Ectodermal cell (in vitro differentiated cells): ENCODE results near the gene DBNL.

Experiments used
- H3K27ac ChIP-seq: 2 replicates; pipeline ENCODE4 v1.7.0; 2013; ENCODE audit warnings: mild to moderate bottlenecking, low read depth, low read length; ENCODE audit not compliant: insufficient read depth, poor library complexity, severe bottlenecking
- H3K27me3 ChIP-seq: 2 replicates; pipeline ENCODE4 v1.7.0; 2013; ENCODE audit warnings: mild to moderate bottlenecking, low read length; ENCODE audit not compliant: insufficient read depth, control insufficient read depth, poor library complexity, severe bottlenecking
- H3K36me3 ChIP-seq: one replicate; pipeline ENCODE4 v1.7.0; 2013; ENCODE audit warnings: low read length; ENCODE audit not compliant: control insufficient read depth, insufficient read depth
- H3K4me1 ChIP-seq: one replicate; pipeline ENCODE4 v1.7.0; 2013; ENCODE audit warnings: low read length; ENCODE audit not compliant: control insufficient read depth, insufficient read depth
- H3K4me3 ChIP-seq: 2 replicates; pipeline ENCODE4 v1.7.0; 2013; ENCODE audit warnings: low read depth, low read length, control low read depth; ENCODE audit not compliant: insufficient read depth
- H3K9me3 ChIP-seq: 2 replicates; pipeline ENCODE4 v1.7.0; 2013; ENCODE audit warnings: mild to moderate bottlenecking, low read length, moderate library complexity; ENCODE audit not compliant: control insufficient read depth
- WGBS, 2 experiments: methylation state at CpG; one replicate each; pipeline ENCODE4 v1.1.7; 2013; ENCODE audit warnings: missing lambda C conversion rate in 2 of 2; 5-methylcytosine and 5-hydroxymethylcytosine counted together

Gene DBNL

GRCh38 chr7:44056681-44057080, 12.2 kb downstream of the DBNL start:
- 93% methylated on average over 7 of the region's 7 CpGs for WGBS, 2 experiments
- Histone ChIP-seq H3K4me1 (no peaks in the 10 kb centered on the region), H3K36me3 (peaks cover 35% of the 10 kb centered on the region), H3K27ac (no peak overlapping the region), H3K4me3 (no peak overlapping the region), H3K9me3 (no peaks in the 10 kb centered on the region), H3K27me3 (no peaks in the 10 kb centered on the region)

GRCh38 chr7:44057181-44057848, 12.8 kb downstream of the DBNL start:
- H3K4me3 ChIP-seq: no peak overlapping the region
- 94 to 95% methylated on average over 11 of the region's 11 CpGs for WGBS, 2 experiments
- no peaks in the 10 kb centered on the region for H3K27me3 ChIP-seq
- H3K9me3 ChIP-seq: no peaks in the 10 kb centered on the region
- H3K4me1 ChIP-seq: no peaks in the 10 kb centered on the region
- no peak overlapping the region for H3K27ac ChIP-seq
- peaks cover 35% of the 10 kb centered on the region for H3K36me3 ChIP-seq

- Histone ChIP-seq H3K9me3 (no peaks in the 10 kb centered on the region), H3K36me3 (peaks cover 30% of the 10 kb centered on the region), H3K4me3 (no peak overlapping the region), H3K27me3 (no peaks in the 10 kb centered on the region), H3K27ac (no peak overlapping the region), H3K4me1 (no peaks in the 10 kb centered on the region)
- WGBS, 2 experiments: 94 to 96% methylated on average over 30 of the region's 30 CpGs
These were observed 13.6 kb downstream of the DBNL start for GRCh38 chr7:44057849-44058758.

GRCh38 chr7:44058759-44059218, 14.3 kb downstream of the DBNL start:
- Histone ChIP-seq H3K27ac (no peak overlapping the region), H3K27me3 (no peaks in the 10 kb centered on the region), H3K4me3 (no peak overlapping the region), H3K4me1 (peaks cover 1% of the 10 kb centered on the region), H3K9me3 (no peaks in the 10 kb centered on the region), H3K36me3 (peaks cover 30% of the 10 kb centered on the region)
- WGBS, 2 experiments: 93 to 97% methylated on average over 7 of the region's 7 CpGs

GRCh38 chr7:44059219-44060090, 15.0 kb downstream of the DBNL start:
- Histone ChIP-seq H3K9me3 (no peaks in the 10 kb centered on the region), H3K36me3 (peaks cover 30% of the 10 kb centered on the region)
- 93 to 94% methylated on average over 14 of the region's 14 CpGs for WGBS, 2 experiments

GRCh38 chr7:44060091-44060947, 15.8 kb downstream of the DBNL start:
- H3K9me3 ChIP-seq: no peaks in the 10 kb centered on the region
- H3K36me3 ChIP-seq: peaks cover 30% of the 10 kb centered on the region
- H3K4me1 ChIP-seq: peaks cover 13% of the 10 kb centered on the region
- WGBS, 2 experiments: 93 to 94% methylated on average over 21 of the region's 21 CpGs
- no peak overlapping the region for H3K27ac ChIP-seq
- no peak overlapping the region for H3K4me3 ChIP-seq
- H3K27me3 ChIP-seq: no peaks in the 10 kb centered on the region

More at GRCh38 chr7:44059219-44060090, 15.0 kb downstream of the DBNL start:
- no peak overlapping the region for H3K4me3 ChIP-seq
- no peaks in the 10 kb centered on the region for H3K27me3 ChIP-seq
- H3K4me1 ChIP-seq: peaks cover 8% of the 10 kb centered on the region
- H3K27ac ChIP-seq: no peak overlapping the region

GRCh38 chr7:44060948-44061644, 16.6 kb downstream of the DBNL start:
- 95% methylated on average over 8 of the region's 8 CpGs for WGBS, 2 experiments
- H3K36me3 ChIP-seq: peaks cover 29% of the 10 kb centered on the region

GRCh38 chr7:44061645-44062179, 17.2 kb downstream of the DBNL start:
- H3K9me3 ChIP-seq: no peaks in the 10 kb centered on the region
- H3K4me1 ChIP-seq: peaks cover 27% of the 10 kb centered on the region
- H3K36me3 ChIP-seq: peaks cover 23% of the 10 kb centered on the region
- WGBS, 2 experiments: 91 to 95% methylated on average over 8 of the region's 8 CpGs
- H3K4me3 ChIP-seq: no peak overlapping the region
- no peaks in the 10 kb centered on the region for H3K27me3 ChIP-seq
- H3K27ac ChIP-seq: no peak overlapping the region

More at GRCh38 chr7:44060948-44061644, 16.6 kb downstream of the DBNL start:
- Histone ChIP-seq H3K4me3 (no peak overlapping the region), H3K27ac (no peak overlapping the region), H3K4me1 (peaks cover 21% of the 10 kb centered on the region), H3K9me3 (no peaks in the 10 kb centered on the region), H3K27me3 (no peaks in the 10 kb centered on the region)
